GM23338 (cell line): Measurements from ENCODE around the gene TAAR6. TPM values are rescaled to one million over a fixed set of nuclear protein-coding genes. Genes with fewer than 3 reads are reported as not detected.

ENCODE experiments used
- ATAC-seq: fragments of 200-7000 bp; cut with Tn5 transposase; 3 replicates; pipeline ENCODE4 v1.9.1; 2020
- DNase-seq: peaks from one replicate; pipeline ENCODE4 v3.0.0-alpha.2; 2015; ENCODE audit warnings: low spot score
- H2AFZ ChIP-seq: fragments of 200-600 bp; sonication (generic); 2 replicates; pipeline ENCODE4 v1.8.0; 2016; ENCODE audit warnings: antibody characterized with exemption, mild to moderate bottlenecking, moderate library complexity
- H3F3A ChIP-seq: fragments of 200-600 bp; sonication (generic); replicated peaks from 2 replicates; pipeline ENCODE4 v1.8.0; 2017; ENCODE audit warnings: antibody characterized with exemption, mixed run types, low read depth
- H3K27ac ChIP-seq: fragments of 200-600 bp; sonication (generic); 2 replicates; pipeline ENCODE4 v1.6.1; 2016; ENCODE audit warnings: low read depth
- H3K27me3 ChIP-seq: fragments of 200-600 bp; sonication (generic); 2 replicates; pipeline ENCODE4 v1.8.0; 2016; ENCODE audit warnings: mild to moderate bottlenecking, mixed run types, moderate library complexity; ENCODE audit not compliant: insufficient read depth
- H3K36me3 ChIP-seq: fragments of 200-600 bp; sonication (generic); 2 replicates; pipeline ENCODE4 v1.8.0; 2016; ENCODE audit warnings: mild to moderate bottlenecking; ENCODE audit not compliant: insufficient read depth
- H3K4me1 ChIP-seq: fragments of 200-600 bp; sonication (generic); 2 replicates; pipeline ENCODE4 v1.8.0; 2016; ENCODE audit warnings: mild to moderate bottlenecking, moderate library complexity; ENCODE audit not compliant: insufficient read depth
- H3K4me2 ChIP-seq: fragments of 200-600 bp; sonication (generic); 2 replicates; pipeline ENCODE4 v1.7.1; 2017; ENCODE audit warnings: mixed run types
- H3K4me3 ChIP-seq: fragments of 200-600 bp; sonication (generic); 2 replicates; pipeline ENCODE4 v1.6.1; 2016; ENCODE audit warnings: mixed run types
- H3K79me2 ChIP-seq: fragments of 200-600 bp; sonication (generic); replicated peaks from 2 replicates; pipeline ENCODE4 v1.8.0; 2017; ENCODE audit warnings: mild to moderate bottlenecking; ENCODE audit not compliant: insufficient read depth
- H3K9me2 ChIP-seq: fragments of 200-600 bp; sonication (generic); 2 replicates; pipeline ENCODE4 v1.8.0; 2017; ENCODE audit not compliant: insufficient read depth
- H4K20me1 ChIP-seq: fragments of 200-600 bp; sonication (generic); replicated peaks from 2 replicates; pipeline ENCODE4 v1.8.0; 2017; ENCODE audit warnings: mild to moderate bottlenecking; ENCODE audit not compliant: insufficient read depth
- H3K27ac Mint-ChIP-seq: 2 replicates; pipeline ENCODE4 v1.8.0; 2020; ENCODE audit warnings: inconsistent platforms, mild to moderate bottlenecking, moderate library complexity, mixed read lengths
- H3K27me3 Mint-ChIP-seq: 3 replicates; pipeline ENCODE4 v1.8.0; 2022; ENCODE audit warnings: low read depth, mild to moderate bottlenecking, moderate library complexity, mixed read lengths, inconsistent platforms; ENCODE audit not compliant: insufficient read depth, poor library complexity
- H3K36me3 Mint-ChIP-seq: 3 replicates; pipeline ENCODE4 v1.8.0; 2021; ENCODE audit warnings: low read depth, mild to moderate bottlenecking, inconsistent platforms, moderate library complexity, mixed read lengths
- H3K4me1 Mint-ChIP-seq: 3 replicates; pipeline ENCODE4 v1.8.0; 2020; ENCODE audit warnings: mild to moderate bottlenecking, inconsistent platforms, mixed read lengths
- H3K4me3 Mint-ChIP-seq: 3 replicates; pipeline ENCODE4 v1.8.0; 2021; ENCODE audit warnings: moderate library complexity, mild to moderate bottlenecking, inconsistent platforms, mixed read lengths
- H3K9me3 Mint-ChIP-seq: 3 replicates; pipeline ENCODE4 v1.8.0; 2020; ENCODE audit warnings: moderate library complexity, mild to moderate bottlenecking, inconsistent platforms, mixed read lengths
- EZH2phosphoT487 ChIP-seq: fragments of 200-600 bp; sonication (generic); IDR thresholded peaks from one replicate; pipeline ENCODE4 v1.8.1; 2018; ENCODE audit warnings: antibody characterized with exemption; ENCODE audit not compliant: unreplicated experiment
- STAT1 ChIP-seq: IDR thresholded peaks from one replicate; pipeline ENCODE4 v1.6.1; 2016; ENCODE audit warnings: antibody characterized with exemption; ENCODE audit not compliant: unreplicated experiment
- polyA plus RNA-seq: library from polyadenylated mRNA; unstranded; fragments of >200 nt; fragmentation: Nextera tagmentation; extraction: Ambion mirVana; gene quantifications from 2 replicates; pipeline ENCODE4 v1.2.1, GENCODE V29; 2016
- total RNA-seq: library from RNA; depleted of rRNA; stranded (reverse); fragments of >200 nt; shearing (Covaris generic); gene quantifications from 2 replicates; pipeline ENCODE4 v1.2.3, GENCODE V29; 2014
- TF ChIP-seq, protein P1 (sequence below): fragments of 250-450 bp; sonication (Bioruptor Pico); IDR thresholded peaks from 2 replicates; pipeline ENCODE4 v1.5.0; 2020; ENCODE audit warnings: mild to moderate bottlenecking, moderate library complexity

TAAR6 gene
- total and polyA plus RNA-seq, 2 experiments from 2014 or later: not detected

DNA sequence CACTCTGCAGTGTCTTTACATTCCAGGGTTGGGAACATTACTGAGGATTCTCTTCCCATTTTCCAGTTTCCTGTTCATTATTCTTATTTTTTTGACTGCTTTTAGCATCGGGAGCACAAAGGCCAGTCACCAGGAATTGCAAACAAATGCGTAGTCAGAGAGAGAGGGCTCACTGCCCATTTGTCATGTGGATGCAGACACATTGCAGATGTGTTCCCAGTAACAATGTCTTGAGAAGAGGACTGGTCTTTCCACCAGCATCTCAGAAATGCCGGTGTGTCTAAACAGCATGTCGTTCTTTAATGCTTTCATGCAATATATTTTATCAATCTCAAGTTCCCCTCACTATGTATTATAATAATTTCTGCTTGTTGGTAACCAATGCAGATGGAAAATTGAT lies 952 bp upstream of the TAAR6 start:
- H3K9me2 ChIP-seq: no peaks in the 10 kb centered on the region
- H4K20me1 ChIP-seq: no peaks in the 10 kb centered on the region
- Mint-ChIP-seq H3K9me3 (no peaks in the 10 kb centered on the region), H3K36me3 (no peaks in the 10 kb centered on the region), H3K4me3 (no peak overlapping the region), H3K27ac (peak overlapping the region; percentile 77), H3K4me1 (peaks cover 37% of the 10 kb centered on the region), H3K27me3 (peaks cover 3% of the 10 kb centered on the region)
- H3K4me2 ChIP-seq: peak overlapping the region; percentile 21; the same call in 1 of the 2 replicates
- DNase-seq (peak; percentile 45), ATAC-seq (peak; percentile 77)
- no peaks in the 10 kb centered on the region for H3K36me3 ChIP-seq
- no peak for TF ChIP-seq EZH2phosphoT487
- TF ChIP-seq, protein P1, sequence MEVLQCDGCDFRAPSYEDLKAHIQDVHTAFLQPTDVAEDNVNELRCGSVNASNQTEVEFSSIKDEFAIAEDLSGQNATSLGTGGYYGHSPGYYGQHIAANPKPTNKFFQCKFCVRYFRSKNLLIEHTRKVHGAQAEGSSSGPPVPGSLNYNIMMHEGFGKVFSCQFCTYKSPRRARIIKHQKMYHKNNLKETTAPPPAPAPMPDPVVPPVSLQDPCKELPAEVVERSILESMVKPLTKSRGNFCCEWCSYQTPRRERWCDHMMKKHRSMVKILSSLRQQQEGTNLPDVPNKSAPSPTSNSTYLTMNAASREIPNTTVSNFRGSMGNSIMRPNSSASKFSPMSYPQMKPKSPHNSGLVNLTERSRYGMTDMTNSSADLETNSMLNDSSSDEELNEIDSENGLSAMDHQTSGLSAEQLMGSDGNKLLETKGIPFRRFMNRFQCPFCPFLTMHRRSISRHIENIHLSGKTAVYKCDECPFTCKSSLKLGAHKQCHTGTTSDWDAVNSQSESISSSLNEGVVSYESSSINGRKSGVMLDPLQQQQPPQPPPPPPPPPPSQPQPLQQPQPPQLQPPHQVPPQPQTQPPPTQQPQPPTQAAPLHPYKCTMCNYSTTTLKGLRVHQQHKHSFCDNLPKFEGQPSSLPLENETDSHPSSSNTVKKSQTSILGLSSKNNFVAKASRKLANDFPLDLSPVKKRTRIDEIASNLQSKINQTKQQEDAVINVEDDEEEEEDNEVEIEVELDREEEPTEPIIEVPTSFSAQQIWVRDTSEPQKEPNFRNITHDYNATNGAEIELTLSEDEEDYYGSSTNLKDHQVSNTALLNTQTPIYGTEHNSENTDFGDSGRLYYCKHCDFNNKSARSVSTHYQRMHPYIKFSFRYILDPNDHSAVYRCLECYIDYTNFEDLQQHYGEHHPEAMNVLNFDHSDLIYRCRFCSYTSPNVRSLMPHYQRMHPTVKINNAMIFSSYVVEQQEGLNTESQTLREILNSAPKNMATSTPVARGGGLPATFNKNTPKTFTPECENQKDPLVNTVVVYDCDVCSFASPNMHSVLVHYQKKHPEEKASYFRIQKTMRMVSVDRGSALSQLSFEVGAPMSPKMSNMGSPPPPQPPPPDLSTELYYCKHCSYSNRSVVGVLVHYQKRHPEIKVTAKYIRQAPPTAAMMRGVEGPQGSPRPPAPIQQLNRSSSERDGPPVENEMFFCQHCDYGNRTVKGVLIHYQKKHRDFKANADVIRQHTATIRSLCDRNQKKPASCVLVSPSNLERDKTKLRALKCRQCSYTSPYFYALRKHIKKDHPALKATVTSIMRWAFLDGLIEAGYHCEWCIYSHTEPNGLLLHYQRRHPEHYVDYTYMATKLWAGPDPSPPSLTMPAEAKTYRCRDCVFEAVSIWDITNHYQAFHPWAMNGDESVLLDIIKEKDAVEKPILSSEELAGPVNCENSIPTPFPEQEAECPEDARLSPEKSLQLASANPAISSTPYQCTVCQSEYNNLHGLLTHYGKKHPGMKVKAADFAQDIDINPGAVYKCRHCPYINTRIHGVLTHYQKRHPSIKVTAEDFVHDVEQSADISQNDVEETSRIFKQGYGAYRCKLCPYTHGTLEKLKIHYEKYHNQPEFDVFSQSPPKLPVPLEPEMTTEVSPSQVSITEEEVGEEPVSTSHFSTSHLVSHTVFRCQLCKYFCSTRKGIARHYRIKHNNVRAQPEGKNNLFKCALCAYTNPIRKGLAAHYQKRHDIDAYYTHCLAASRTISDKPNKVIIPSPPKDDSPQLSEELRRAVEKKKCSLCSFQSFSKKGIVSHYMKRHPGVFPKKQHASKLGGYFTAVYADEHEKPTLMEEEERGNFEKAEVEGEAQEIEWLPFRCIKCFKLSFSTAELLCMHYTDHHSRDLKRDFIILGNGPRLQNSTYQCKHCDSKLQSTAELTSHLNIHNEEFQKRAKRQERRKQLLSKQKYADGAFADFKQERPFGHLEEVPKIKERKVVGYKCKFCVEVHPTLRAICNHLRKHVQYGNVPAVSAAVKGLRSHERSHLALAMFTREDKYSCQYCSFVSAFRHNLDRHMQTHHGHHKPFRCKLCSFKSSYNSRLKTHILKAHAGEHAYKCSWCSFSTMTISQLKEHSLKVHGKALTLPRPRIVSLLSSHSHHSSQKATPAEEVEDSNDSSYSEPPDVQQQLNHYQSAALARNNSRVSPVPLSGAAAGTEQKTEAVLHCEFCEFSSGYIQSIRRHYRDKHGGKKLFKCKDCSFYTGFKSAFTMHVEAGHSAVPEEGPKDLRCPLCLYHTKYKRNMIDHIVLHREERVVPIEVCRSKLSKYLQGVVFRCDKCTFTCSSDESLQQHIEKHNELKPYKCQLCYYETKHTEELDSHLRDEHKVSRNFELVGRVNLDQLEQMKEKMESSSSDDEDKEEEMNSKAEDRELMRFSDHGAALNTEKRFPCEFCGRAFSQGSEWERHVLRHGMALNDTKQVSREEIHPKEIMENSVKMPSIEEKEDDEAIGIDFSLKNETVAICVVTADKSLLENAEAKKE (CRISPR knock-in tag): peak; percentile 59; the same call in 1 of the 2 replicates
- H3K4me3 ChIP-seq: no peak overlapping the region
- no peaks in the 10 kb centered on the region for H3F3A ChIP-seq
- no peaks in the 10 kb centered on the region for H3K79me2 ChIP-seq
- no peaks in the 10 kb centered on the region for H3K27me3 ChIP-seq
- H3K27ac ChIP-seq: no peak overlapping the region
- H3K4me1 ChIP-seq: peaks cover 31% of the 10 kb centered on the region
- no peak overlapping the region for H2AFZ ChIP-seq

DNA sequence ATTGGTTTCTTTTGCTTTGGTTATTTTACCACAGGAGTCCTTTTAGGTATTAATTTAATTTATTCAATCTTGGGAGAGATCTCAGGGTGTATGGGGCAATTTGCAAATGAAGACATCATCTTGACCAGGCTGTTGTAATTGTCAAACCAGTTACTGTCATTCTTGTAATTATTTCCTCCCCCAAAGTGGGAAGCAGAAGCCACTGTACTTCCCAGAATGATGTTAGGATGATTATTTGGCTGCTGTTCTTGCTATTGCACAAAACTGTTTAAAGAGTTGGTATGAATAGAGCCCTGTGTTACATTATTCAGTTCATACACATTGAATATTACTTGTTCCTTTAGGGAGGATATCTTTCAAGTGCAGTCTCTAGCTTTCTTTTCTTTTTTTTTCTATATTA lies 1.7 kb downstream of the TAAR6 start:
- TF ChIP-seq STAT1: no peak
- Histone ChIP-seq H2AFZ (no peak overlapping the region), H3K4me3 (no peak overlapping the region), H3K4me1 (peaks cover 31% of the 10 kb centered on the region), H3K9me2 (no peaks in the 10 kb centered on the region), H3K36me3 (no peaks in the 10 kb centered on the region), H3F3A (no peaks in the 10 kb centered on the region), H4K20me1 (no peaks in the 10 kb centered on the region), H3K79me2 (no peaks in the 10 kb centered on the region), H3K4me2 (0 out of 2 replicates have a peak overlapping the region, but pooled peaks have one; percentile 29), H3K27me3 (no peaks in the 10 kb centered on the region), H3K27ac (no peak overlapping the region)
- ATAC-seq (no peak), DNase-seq (no peak)
- Mint-ChIP-seq H3K36me3 (no peaks in the 10 kb centered on the region), H3K27ac (peak overlapping the region; percentile 82; the same call in 1 of the 2 replicates), H3K27me3 (peaks cover 3% of the 10 kb centered on the region), H3K4me3 (no peak overlapping the region), H3K9me3 (no peaks in the 10 kb centered on the region), H3K4me1 (peaks cover 37% of the 10 kb centered on the region)
